NB4 (cell line): ENCODE measurements around the gene TRANK1.

Experiments
- DNase-seq: peaks from one replicate; pipeline ENCODE4 v3.0.0; 2010; ENCODE audit warnings: low read depth
- H3K4me3 ChIP-seq: one replicate; pipeline ENCODE4 v1.5.1; 2011; ENCODE audit warnings: mild to moderate bottlenecking, low read depth, low read length, moderate library complexity
- CTCF ChIP-seq: IDR thresholded peaks from one replicate; pipeline ENCODE4 v1.5.1; 2012; ENCODE audit warnings: low read depth, low read length
- MAX ChIP-seq: IDR thresholded peaks from 2 replicates; pipeline ENCODE4 v1.6.1; 2011; ENCODE audit warnings: low read depth, low read length
- MYC ChIP-seq: IDR thresholded peaks from 2 replicates; pipeline ENCODE4 v1.6.1; 2011; ENCODE audit warnings: low read depth, low read length
- POLR2A ChIP-seq: IDR thresholded peaks from 2 replicates; pipeline ENCODE4 v1.6.1; 2011; ENCODE audit warnings: mild to moderate bottlenecking; ENCODE audit not compliant: insufficient read length; ENCODE audit errors: extremely low read depth

The TRANK1 gene

GRCh38 chr3:36862076-36862755 is 82.6 kb downstream of the TRANK1 start:
- no peak for DNase-seq
- no peak for TF ChIP-seq MYC
- TF ChIP-seq CTCF: no peak
- TF ChIP-seq POLR2A: no peak
- no peak for TF ChIP-seq MAX
- no peak overlapping the region for H3K4me3 ChIP-seq

- no peak overlapping the region for H3K4me3 ChIP-seq
- TF ChIP-seq MYC (no peak), CTCF (no peak), MAX (no peak), POLR2A (no peak)
- DNase-seq: no peak
These were observed 85.4 kb downstream of the TRANK1 start for GRCh38 chr3:36859494-36859893.

- TF ChIP-seq MAX: no peak
- TF ChIP-seq MYC: no peak
- no peak for TF ChIP-seq CTCF
- TF ChIP-seq POLR2A: no peak
These were observed 92.8 kb downstream of the TRANK1 start for GRCh38 chr3:36852071-36852470.

GRCh38 chr3:36850743-36851142 is 94.1 kb downstream of the TRANK1 start:
- DNase-seq: no peak
- TF ChIP-seq CTCF (no peak), POLR2A (no peak), MYC (no peak), MAX (no peak)
- no peak overlapping the region for H3K4me3 ChIP-seq

More at GRCh38 chr3:36852071-36852470, 92.8 kb downstream of the TRANK1 start:
- no peak overlapping the region for H3K4me3 ChIP-seq
- no peak for DNase-seq

- H3K4me3 ChIP-seq: no peak overlapping the region
- TF ChIP-seq POLR2A: no peak
- no peak for TF ChIP-seq MAX
- TF ChIP-seq CTCF: no peak
- no peak for TF ChIP-seq MYC
- DNase-seq: no peak
These were observed 98.4 kb downstream of the TRANK1 start for GRCh38 chr3:36846406-36846805.
